NCI-H2227 treated with DMSO at 0.1 percent for 48 hours (cell line): Measurements from ENCODE around the gene URB1.
"Not testable (repeated sequence)": the region's sequence is repeated elsewhere in the genome, so short reads cannot be mapped to it uniquely, and the experiment has no call there.

Experiments used
- DNase-seq: peaks from one replicate; lab custom pipeline; 2025; lab: John Stamatoyannopoulos, UW

The URB1 gene

GRCh38 chr21:32377506-32377905 is 15.3 kb downstream of the URB1 start:
- no peak for DNase-seq

DNA sequence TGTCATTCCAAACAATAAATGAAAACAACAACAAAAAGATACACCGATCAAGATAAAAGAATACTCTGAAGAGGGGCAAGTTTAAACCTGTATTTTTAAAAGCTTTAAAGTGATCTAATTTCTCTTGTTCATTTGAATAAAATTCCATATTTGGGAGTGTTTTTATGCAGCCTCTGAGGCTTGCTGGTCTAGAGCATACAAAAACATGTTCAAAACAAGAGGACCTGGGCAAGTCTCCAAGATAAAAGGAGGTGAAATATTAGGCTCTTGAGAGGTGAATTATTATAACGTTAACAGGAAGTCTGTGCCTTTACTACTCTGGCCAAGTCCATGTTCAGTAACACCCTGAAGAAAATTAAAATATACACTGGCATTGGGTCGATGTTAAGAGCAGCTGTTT is 20.1 kb downstream of the URB1 start:
- DNase-seq: no peak

DNA sequence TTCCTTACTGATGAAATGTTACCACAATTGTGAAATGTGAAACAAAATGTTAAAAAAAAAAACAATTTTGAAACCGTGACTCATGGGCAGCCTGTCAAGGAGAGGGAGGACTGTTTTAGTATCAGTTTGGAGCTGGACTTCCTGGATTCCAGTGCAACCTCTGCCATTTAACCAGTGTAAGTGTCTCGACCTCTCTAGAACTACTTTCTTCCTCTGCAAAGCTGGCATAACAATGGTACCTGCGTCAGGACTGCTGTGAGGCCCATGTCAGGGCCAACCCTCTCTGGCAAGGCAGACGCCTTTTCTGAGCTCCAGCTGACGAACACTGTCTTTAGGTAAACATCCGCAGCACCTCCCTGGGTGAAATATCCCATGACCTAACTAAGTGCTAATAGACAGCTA is 20.9 kb downstream of the URB1 start:
- DNase-seq: no peak

- DNase-seq: no peak
These were observed 21.6 kb downstream of the URB1 start for GRCh38 chr21:32370998-32371766.

GRCh38 chr21:32368961-32369360 is 23.9 kb downstream of the URB1 start:
- not testable (repeated sequence) for DNase-seq

GRCh38 chr21:32368386-32368785 is 24.4 kb downstream of the URB1 start:
- DNase-seq: no peak

DNA sequence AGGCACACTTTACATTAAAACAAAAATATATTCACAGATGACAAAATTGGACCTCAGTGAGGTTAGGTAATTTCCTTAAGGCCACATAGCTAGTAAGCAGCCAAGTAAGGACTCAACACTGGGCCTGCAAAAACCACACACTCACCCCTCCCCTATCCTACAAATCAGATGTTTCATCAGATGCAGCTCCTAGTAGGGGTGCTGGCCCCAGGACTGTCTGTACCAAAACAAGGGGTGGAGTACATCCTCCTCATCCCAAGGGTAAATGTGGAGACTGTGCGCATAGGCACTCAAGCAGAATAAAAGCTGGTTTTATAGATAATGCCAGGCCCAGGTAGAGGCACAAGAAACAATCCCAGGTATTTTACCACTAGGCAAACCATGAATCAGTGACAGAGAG is 25.7 kb downstream of the URB1 start:
- no peak for DNase-seq

- DNase-seq: no peak
These were observed 26.6 kb downstream of the URB1 start for GRCh38 chr21:32366191-32366590.

DNA sequence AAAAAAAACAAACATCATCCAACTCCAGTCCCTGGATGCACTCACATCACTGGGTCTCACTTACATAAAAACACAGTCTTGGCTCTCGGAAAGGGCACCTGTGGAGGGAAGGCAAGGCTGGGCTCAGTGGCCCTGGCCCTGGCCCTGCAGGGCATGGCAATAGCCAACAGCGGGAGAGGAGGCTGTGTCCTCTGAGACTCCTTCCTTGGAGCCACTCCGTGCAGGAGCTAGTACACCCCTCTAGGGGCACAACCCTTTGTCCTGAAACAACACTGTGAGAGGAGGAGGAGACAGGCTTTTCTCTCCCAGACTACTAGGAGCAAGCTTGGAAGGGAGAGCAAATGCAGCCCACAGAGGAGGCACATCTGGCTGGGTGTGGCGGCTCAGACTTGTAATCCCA is 28.0 kb downstream of the URB1 start:
- DNase-seq: no peak

DNA sequence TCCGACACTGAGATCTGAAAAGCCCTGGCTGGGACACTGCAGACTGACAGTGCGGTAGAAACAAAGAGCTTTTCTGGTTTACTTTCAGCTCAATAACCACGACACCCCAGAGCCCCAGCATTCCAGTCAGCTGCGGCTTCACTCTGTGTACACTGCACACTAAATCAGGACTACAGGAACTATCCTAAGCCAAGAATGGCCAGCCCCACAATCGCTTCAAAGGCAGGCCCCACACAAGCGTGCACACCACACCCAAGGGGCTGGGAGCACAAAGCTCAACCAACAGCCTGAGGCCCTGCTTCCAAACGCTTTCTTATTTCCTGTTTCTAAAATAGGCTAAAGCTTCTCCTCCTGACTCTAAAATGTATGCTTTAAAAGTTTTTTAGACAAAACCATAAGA is 28.4 kb downstream of the URB1 start:
- DNase-seq: no peak

GRCh38 chr21:32360401-32360975 is 32.3 kb downstream of the URB1 start:
- no peak for DNase-seq

GRCh38 chr21:32359719-32360260 is 33.0 kb downstream of the URB1 start:
- no peak for DNase-seq

- no peak for DNase-seq
These were observed 35.9 kb downstream of the URB1 start for GRCh38 chr21:32356874-32357395.

- no peak for DNase-seq
These were observed 39.7 kb downstream of the URB1 start for GRCh38 chr21:32353002-32353711.

DNA sequence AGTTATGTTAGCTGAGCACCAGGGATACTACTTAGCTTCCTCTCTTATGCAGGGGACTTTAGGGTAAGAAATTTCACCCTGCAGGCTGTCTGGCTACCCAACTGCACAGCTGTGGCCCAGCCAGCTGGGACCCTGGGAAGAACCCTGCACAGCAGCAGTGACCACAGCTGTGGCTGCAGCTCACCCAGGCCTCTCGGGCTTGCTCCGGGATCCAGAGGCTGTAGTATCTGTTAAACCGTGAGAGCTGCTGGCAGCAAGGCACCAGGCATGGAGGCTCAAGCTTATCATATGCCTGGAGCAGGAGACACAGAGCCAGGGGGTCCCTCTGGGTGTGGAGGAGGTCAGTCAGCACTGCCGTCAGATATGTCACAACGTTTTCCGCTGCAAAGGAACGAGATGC is 40.3 kb downstream of the URB1 start:
- no peak for DNase-seq

DNA sequence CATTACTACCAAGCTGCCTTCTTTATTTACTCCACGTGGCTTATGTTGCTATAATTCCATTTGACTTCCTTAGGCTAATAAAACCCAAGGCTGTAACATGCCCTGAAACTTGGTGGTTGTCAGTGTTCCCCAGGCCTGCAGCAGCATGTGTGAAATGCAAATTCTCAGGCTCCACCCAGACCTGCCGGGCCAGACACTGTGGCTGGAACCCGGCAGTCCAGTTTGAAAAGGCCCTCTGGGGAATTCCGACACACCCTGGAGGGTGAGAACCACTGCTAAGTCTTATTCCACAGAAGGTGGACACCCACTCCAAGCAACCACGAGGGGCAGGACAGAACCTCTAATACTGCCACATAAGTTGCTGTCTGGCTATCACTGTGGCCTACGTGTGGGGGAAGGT is 41.4 kb downstream of the URB1 start:
- DNase-seq: no peak

- no peak for DNase-seq
These were observed 41.8 kb downstream of the URB1 start for GRCh38 chr21:32350981-32351380.

DNA sequence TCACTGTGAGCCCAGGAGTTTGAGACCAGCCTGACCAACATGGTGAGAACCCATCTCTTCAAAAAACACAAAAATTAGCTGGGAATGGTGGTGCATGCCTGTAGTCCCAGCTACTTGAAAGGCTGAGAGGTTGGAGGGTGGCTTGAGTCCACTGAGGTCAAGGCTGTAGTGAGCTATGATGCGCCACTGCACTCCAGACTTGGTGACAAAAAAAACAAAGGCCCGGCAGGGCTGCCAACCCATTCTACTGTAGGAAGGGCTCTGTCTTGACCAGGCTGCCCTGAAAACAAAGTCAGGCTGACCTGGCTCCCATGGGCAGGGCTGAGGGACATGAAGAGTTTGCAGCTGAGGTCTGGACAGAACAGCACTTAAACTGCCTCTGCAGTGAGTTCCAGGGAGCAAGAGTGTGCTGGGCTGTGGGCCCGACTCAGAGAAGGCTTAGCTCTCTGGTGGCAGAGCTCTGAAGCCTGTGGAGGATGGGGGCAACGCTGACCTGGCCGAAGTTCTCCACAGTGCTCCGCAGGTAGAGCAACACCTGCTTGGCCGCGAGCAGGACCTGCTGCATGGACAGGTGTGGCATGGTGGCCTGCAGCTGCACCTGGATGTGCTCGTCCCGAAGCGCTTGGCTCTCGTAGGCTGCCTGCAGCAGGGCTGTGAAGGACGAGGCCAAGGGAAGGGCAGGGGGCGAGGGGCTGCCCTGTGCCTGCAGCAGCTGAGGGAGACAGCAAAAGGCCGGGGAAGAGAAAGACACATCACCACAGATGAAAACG is 42.4 kb downstream of the URB1 start:
- DNase-seq: no peak

DNA sequence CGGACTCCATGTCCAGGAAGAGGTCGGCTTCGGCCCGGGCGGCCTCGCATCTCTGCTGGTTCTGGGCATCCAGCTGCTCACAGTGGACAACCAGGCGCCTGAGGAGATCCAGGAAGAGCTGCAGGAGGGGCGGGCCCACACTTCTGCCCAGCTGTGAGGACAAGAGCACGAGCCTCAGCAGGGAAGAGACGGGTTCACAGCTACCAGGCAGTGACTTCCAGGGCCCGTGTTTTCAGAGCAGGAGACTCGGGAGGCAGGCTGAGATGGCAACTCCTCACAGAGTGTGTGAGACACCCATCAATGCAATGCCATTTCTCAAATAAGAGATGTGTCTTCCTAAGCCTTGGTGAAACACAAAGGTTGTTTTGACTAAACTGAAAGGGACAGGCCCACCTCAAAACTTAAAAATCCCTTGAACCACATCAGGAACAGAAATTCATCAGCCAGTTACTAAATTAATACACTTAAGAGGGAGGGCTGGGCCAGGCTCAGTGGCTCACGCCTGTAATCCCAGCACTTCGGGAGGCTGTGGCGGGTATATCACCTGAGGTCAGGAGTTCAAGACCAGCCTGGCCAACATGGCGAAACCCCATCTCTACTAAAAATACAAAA is 43.4 kb downstream of the URB1 start:
- DNase-seq: no peak

DNA sequence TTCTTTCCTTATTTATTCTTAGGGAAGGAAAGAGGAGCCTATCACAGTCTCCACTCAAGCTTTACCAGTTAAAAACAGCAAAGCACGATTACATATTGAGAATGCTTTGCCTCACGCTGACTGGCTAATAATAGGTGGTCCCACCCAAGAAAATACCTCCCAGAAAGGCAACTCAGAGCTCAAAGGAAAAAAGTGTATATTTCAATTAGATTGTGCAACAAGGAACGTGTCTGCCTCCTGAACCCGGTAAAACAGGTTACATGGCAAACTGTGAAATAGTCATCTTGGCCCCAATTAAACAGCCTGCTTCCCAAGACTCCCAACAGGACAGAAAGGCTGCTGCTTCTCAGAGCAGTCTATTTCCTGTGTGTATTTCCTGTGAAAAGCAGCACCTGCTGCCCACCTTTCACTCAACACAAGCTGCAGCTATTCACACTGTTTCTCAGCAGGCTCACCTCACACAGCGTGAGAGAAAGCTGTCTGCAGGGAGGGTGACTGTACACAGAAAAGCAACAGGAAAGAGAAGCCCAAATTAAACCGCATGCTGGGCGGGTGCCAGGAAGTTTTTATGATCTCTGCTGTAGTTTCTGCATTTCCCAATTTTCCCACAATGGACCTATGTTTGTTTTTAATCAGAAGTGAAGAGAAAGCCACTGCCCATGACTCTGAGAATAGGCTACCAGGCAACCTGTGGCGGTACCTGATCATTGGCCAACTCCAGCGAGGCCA is 44.0 kb downstream of the URB1 start:
- DNase-seq: no peak

GRCh38 chr21:32347977-32348376 is 44.8 kb downstream of the URB1 start:
- no peak for DNase-seq
